Endothelial cell of hepatic sinusoid (primary cell): ENCODE data around the gene RFX2.
"Not testable (repeated sequence)": the region's sequence is repeated elsewhere in the genome, so short reads cannot be mapped to it uniquely, and the experiment has no call there.

Source experiments
- in situ Hi-C: cut with HindIII; loops from 2 replicates; pipeline ENCODE4 v1.10.0; 2017; ENCODE audit warnings: low sequenced_read_pairs

Gene RFX2

GRCh38 chr19:6078068-6078467 is 32.2 kb downstream of the RFX2 start:
- in situ Hi-C loops: no loop called here

GRCh38 chr19:6076675-6077463 is 33.4 kb downstream of the RFX2 start:
- in situ Hi-C loops: no loop called here

DNA sequence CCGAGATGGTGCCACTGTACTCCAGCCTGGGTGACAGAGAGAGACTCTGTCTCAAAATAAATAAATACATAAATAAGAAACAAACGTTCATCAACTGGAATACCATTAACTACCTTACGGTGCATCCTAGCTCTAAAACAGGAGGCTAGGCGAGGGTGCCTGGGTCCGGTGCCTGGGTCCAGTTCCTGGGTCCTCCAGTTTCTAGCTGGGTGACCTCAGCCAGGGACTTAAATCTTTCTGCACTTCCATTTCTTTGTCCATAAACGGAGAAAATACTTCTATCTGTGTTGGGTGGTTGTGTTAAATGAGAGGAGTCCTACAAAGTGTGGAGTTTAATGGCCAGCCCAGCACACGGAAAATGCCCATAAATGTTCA is 34.0 kb downstream of the RFX2 start:
- in situ Hi-C loops: no loop called here

DNA sequence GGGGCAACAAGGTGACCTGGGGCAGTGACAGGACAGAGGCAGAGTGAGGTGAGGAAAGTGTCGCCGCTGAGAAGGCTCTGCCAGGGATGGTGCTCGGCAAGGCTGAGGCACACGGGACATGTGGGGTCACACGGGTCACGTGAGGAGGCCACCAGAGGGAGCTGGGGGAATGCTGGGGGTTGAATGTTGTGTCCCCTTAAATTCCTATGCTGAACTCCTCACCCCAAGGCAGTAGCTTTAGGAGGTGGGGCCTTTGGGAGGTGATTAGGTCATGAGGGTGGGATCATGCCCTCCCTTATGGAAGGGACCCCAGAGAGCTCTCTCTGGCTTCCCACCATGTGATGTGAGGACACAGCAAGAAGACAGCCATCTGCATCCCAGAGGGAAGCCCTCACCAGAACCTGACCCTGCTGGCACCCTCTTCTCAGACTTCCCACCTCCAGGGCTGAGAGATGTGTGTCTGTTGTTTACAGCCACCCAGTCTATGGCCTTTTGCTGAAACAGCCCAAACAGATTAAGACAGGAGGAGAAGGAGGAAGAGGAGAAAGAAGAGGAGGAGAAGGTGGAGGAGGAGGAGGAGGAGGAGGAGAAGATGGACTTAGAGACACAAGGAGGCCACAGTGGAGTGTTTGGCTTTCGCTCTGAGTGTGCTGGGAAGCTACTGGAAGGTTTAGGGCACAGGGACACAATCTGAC is 35.4 kb downstream of the RFX2 start:
- in situ Hi-C loops: no loop called here

GRCh38 chr19:6073858-6074708 is 36.2 kb downstream of the RFX2 start:
- in situ Hi-C loops: no loop called here

- in situ Hi-C loops: not testable (repeated sequence)
Measured at GRCh38 chr19:6073233-6073632, 37.1 kb downstream of the RFX2 start.

- in situ Hi-C loops: no loop called here
Measured at GRCh38 chr19:6071875-6072274, 38.4 kb downstream of the RFX2 start.

GRCh38 chr19:6070720-6071485 is 39.4 kb downstream of the RFX2 start:
- in situ Hi-C loops: no loop called here

DNA sequence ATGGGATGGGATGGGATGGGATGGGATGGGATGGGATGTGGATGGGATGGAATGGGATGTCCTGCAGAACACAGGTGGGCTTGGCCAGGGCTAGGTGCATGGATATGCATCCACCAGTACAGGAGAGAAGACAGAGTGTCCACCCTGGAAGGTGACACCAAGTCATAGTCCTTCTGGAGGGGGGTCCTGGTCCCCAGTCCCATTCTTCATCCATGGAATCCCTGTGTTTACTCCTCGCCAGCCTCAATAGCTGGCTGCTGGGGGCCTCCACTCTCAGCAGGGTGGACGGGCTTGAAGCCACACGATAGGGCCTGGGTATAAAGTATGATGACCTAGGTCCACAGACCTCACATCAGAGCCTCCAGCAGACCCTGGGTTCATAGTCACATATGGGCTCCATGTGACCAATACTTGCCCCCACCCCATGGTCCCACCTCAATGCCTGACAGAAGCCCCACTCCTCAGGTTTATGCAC is 40.1 kb downstream of the RFX2 start:
- in situ Hi-C loops: no loop called here

- in situ Hi-C loops: no loop called here
Measured at GRCh38 chr19:6069268-6069791, 41.0 kb downstream of the RFX2 start.

GRCh38 chr19:6068711-6069110 is 41.6 kb downstream of the RFX2 start:
- in situ Hi-C loops: no loop called here

DNA sequence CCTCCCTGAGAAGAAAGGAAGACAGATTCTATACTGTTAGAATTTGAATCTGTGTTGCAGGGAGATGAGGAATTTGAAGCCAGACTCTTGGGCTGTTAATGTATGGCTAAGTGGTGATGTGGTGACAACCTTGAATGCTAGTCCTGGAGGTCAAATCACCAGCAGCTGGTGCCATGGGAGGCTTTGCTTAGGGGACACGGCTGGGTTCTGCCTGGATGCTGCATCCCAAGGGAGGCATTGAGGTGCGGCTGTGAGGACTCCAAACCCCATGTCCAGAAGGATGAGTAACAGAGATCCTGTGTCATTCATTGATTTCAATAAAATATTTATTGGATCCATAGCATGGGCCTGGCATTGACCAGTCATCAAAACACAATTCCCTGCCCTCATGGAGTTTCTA is 42.3 kb downstream of the RFX2 start:
- in situ Hi-C loops: no loop called here

DNA sequence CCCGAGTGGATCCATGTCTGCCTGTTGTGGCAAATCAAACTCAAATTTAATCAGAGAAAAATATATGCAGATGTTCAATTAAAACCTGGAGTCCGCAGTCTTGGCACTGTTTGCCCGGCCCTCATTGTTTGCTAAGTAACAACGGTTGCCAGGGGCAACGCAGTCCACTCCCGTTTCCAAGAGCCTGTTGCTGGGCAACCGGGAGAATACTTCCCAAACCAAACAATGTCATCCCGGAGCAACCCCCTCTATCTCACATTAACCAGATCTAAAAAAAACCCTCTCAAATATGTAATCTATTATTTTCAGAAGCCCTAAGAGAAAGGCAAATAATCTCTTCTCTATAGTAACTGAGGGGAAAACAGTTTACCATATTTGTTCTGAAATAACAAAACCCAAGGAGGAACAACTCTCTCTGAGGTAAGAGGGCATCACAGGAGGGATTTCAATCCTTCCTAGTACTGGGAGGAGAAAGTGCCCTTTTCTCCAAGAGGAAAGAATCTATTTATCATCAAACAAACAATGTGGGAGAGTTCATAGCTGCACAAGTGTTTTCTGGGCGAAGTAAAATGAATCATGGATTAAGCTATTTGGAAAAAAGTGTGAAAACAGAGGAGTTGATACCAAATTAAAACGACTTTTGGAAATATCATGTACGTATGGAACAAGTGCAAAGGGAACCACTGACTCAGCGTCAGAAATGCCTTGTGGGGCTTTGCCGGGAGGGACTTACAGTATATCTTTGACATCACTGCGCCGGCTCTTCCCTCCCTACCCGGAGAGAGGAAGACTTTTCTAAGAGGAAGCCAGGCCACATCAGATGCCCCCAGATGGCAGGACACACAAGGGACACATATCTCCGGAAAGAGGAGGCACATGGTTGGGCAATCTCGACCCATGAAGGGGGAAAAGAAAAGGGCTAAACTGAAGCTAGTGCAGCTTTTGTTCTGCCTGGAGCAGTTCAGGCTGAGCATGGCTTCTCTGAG is 43.3 kb downstream of the RFX2 start:
- in situ Hi-C loops: no loop called here

GRCh38 chr19:6065685-6066374 is 44.5 kb downstream of the RFX2 start:
- in situ Hi-C loops: no loop called here

DNA sequence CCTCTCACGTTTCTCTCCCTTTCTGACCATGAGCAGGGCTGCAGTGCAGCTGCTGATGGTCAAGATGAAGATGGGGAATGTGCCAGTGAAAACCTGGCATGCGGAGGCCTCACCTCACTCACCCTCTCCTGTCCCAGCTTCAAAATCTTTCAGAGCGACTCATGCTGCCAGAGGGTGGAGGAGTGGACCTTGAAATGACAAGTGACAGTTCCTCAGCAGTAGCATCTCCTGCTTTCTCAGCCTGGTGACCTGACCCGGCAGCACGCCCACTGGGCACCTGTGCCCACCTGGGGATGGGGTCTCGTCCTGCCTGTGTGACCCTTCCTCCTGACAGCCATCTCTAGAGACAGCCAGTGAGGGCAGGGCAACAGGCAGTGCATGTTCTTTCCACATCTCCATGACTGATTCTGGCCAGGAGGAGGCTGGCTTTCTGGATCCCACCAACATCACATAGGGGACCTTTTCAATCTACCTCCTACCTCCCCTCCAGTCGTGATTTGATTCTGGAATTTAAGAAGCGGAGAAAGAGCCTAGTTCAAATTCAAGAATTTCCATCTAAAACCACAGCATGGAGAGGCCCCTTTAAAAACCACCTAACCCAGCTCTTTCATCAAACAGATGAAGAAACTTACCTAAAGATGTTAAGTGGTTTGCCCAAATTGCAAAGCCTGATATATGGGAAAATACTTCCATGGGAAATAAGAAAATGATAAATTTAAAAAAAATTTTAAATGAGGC is 45.8 kb downstream of the RFX2 start:
- in situ Hi-C loops: no loop called here

DNA sequence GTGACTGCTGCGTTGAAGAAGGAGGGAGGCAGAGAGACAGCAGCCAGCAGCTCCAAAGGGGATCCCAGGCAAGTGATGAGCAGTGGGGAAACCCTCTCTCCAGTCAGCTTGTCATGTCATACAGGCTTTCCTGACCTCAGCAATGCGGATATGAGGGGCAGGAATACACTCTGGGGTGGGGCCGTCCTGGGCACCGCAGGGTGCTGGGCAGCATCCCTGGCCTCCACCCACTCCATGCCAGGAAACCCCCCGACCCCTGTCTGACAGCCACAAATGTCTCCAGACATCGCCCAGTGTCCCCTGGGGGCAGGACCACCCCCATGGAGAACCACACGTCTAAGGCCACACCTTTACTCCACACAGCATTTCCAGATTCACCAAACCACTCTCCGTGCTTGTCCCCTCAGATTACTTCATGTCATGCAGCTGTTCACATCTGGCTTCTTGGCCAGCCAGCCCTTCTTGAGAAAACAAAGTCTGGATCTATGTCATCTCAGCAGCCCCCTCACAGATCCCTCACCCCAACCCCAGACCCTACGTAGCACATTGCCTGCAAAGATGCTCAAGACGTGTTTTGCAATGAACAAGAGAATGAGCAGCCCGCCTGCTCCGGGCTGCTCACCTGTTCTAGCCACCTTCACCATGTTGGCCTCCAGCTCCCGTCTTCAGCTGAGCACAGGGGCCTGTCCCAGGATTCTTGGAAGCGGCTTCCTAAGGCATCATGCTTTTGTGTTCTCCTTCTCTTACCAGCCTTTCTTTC is 46.5 kb downstream of the RFX2 start:
- in situ Hi-C loops: no loop called here

GRCh38 chr19:6062961-6063575 is 47.2 kb downstream of the RFX2 start:
- in situ Hi-C loops: no loop called here
